Measurements from ENCODE around the gene ATP1B1. TPM values are rescaled to one million over a fixed set of nuclear protein-coding genes. Genes with fewer than 3 reads are reported as not detected.
"Not testable (repeated sequence)": the region's sequence is repeated elsewhere in the genome, so short reads cannot be mapped to it uniquely, and the experiment has no call there.

Gene ATP1B1
- total RNA-seq, 1 donor from 2014 or later = 739 TPM

DNA sequence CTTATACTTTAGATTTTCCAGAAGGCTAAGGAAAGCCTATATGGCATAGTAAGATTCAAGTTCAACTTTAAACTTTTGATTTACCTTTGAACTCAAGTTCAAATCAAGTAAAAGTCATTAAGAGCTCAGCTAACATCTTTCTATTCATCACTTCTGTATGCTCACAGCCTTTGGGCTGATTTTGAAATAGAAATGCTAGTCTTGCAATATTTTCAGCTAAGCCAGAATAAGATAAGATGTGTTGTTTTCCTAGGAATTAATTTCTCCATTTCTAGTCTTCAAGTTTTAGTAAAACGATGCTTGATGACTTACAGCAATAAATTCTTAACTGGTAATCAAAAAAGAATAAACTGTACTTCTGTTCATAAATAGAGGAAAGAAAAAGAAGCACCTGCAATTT is 35.6 kb downstream of the ATP1B1 start:
- DNase-seq (ENCODE audit: low spot score) = no peak

DNA sequence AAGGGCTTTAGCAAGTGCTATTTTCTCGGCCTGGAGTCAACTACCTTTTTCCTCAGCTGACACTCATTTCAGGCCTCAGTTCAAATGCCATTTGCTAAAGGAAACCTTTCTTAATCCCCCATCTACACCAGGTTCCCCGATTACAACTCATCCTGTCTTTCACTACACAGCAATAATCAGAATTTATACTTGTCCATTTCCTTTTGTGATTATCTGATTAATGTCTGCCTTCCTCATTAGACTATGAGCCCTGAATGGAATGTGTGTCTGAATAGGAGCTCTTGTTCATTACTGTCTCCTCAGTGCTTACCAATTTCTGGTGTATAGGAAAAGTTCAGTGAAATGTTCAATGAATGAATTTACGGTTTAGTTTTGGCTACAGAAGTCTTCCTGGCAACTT is 36.9 kb downstream of the ATP1B1 start:
- no peak for DNase-seq (ENCODE audit: low spot score)

DNA sequence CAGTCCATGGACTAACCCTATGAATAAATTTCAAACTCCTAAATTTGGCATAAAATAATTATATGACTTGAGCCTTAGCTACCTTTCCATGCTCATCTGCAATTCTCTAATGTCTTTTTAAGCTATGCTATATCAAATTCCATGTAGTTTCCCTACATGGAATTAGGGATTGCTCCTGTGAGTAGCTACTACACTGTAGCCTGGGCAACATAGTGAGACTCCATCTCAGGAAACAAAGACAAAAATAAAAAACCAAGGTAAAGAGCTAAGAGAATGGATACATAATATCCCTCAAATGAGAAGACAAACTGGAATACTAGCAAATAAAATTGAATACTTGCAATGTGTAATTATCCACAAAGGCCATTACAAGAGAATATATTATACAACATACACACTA is 37.5 kb downstream of the ATP1B1 start:
- DNase-seq (ENCODE audit: low spot score) = no peak

DNA sequence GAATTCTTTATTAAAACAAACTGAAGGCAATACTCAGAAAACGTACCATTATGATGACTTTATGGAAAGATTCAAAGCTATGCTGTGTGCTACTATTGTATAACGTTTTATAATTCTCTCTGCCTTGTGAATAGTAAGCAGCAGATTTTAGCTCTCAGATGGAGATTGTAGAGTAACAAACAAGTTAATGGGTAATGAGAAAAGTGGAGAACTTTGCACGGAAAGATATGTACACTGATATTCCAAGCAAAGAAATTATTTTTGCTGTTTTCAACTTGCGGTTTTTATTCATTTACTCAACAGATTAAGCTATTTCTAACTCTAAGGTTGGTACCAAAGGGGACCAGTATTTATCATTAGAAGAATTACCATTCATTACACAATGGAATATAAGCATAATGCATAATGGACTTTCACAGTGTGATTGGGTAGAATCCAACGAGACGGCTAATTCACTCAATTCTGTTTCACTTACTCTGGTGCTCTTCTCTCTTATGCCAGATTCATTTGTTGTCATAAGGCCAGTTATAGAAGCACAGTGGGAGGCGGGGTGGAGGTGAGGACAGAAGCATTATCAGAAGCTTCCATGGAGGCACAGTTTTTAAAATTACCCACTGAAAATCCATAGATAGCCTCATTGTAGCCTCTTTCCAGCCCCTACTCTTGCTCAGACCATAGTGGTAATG is 38.6 kb downstream of the ATP1B1 start:
- no peak for DNase-seq (ENCODE audit: low spot score)

DNA sequence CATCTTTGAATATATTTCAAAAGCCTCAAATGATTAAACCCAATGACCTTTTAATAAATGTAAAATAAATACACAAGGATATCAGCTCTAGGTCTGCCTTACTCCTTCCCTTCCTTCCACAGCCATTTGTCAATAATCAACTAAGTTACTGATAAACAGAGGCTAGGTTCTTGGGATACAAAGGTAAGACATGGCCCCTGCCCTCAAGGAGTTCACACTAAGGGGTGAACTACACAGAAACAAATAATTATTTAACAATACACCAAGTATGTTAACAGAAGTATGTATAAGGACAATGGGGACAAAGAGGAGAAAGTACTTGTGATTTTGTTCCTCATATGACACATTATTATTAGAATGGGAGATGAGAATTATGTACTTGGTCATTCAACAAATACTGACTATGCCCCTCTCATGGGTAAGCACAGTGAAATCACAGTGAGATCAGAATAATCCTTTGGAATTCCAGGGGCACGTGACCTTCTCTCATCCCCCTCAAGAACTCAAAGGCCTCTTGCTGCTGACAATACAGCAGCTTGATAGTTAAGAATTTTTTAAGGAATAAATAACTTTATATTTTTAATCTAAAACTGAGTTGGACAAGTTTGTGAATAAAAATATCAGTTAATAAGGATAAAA is 40.2 kb downstream of the ATP1B1 start:
- peak; percentile 58 for DNase-seq (ENCODE audit: low spot score)

DNA sequence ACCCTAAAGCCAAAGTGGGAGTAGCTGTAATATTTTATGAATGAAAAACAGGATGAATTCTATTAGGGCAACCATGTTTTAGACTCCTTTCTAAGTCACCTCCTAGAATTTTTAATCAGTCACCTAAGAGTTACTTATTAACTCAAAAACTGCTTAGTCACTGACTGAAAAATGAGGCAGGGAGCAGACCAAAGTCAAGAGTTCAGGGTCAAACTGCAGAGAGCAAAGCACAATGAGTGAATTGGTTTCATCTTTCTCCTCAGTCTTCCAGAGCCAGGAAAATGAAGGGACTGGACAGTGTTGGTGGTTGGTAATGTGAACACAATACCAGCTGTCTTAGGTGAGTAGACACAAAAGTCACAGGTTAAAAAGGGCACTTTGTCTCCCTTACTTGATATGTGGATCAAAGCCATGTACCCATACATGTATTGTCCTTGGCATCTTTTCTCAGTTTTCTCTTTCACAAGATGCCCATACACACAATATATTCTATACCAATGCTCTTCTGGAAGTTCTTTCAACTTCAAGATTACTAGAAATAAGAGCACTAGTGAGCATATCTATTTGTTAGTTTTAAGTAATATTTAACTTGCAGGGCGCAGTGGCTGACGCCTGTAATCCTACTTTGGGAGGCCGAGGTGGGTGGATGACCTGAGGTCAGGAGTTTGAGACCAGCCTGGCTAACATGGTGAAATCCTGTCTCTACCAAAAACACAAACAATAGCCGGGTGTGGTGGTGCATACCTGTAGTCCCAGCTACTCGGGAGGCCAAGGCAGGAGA is 42.2 kb downstream of the ATP1B1 start:
- DNase-seq (ENCODE audit: low spot score) = peak; percentile 52

DNA sequence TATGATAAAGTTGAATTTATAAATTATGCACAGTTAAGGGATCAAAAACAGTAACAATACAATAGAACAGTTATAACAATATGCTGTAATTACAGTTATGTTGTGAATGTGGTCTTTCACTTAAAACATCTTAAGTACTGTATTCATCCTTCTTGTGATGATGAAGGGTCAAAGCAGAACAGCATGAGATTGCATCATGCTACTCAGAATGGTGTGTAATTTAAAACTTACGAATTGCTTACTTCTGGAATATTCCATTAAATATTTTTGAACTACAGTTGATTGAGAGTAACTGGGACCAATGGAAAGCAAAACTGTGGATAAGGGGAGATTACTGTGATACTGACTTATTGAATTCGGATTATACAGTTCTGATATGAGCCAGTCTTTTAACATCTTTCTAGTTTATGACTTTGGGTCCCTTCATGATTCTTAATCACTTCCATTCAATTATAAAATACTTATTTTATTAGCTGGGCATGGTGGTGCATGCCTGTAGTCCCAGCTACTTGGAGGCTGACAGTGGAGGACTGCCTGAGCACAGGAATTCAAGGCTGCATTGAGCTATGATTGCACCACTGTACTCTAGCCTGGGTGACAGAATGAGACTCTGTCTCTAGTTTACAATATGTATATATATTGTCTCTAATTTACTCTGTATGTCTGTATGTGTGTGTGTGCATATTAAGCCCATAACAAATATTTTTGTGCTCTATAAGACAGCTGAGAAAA is 43.2 kb downstream of the ATP1B1 start:
- no peak for DNase-seq (ENCODE audit: low spot score)

DNA sequence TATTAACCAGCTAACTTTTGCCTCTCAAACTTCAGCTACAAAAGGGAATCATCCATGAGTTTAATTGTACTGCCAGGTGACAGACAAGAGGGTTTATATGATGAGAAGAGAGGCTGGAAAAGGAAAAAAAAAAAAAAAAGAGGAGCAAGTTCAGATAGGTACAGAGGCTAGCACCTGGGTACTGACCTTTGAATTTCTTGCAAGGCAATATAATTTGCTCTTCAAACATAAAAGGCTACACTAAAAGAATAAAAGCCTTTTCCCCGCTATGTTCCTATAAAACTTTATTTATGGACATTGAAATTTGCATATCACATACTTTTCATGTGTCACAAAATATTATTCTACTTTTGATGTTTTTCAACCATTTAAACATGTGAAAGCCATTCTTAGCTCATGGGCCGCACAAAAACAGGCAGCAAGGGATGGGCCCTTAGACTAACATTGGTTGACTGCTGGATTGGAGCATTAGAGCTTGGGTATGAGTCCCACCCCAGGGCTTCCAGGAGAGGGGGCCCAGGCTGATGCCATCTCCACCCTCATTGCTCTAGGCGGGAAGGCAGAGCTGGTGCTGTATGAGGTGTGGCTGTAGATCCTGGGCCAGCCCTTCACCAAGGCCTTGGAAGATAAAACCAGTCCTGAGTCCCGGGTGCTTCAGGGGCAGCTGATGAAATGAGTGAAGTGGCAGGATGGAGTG is 44.3 kb downstream of the ATP1B1 start:
- DNase-seq (ENCODE audit: low spot score) = no peak

DNA sequence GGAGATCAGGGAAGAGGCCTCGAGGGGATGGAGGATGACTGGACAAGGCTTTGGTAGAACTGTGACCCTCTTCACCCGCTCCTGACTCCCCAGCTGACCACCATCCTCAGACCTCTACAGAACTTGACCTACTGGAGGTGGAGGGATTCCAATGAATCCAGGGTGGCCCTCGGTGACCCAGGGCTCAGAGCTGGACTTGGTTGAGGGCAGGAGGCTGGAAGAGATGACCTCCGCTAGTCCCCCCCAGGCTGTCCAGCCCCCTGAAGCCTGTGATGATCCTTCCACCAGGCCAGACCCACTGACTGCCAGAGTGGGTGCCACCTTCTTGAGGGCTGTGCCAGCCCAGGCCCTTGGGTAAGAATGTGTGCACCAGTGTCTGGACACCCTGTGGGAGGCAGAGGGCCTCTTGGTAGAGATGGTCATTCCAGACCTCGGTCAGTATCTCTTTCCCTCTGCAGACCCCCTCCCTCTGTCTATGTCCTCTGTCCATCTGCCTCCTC is 44.9 kb downstream of the ATP1B1 start:
- DNase-seq (ENCODE audit: low spot score) = no peak

DNA sequence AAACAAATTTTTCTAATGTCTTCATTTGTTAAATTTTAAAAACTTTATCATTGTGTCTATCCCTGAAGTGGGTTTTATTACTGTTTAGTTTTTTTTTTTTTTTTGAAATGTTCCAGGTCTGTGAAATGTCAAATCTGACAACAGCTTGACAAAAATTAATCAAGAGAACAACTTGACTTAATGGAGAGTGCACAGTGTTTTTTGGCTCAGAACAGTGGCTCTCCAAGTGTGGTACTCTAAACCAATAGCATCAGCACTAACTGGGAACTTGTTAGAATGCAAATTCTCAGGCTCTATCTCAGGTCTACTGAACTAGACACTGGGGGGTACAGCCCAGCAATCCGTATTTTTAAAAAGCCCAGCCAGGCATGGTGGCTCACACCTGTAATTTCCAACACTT is 49.2 kb downstream of the ATP1B1 start:
- no peak for DNase-seq (ENCODE audit: low spot score)

DNA sequence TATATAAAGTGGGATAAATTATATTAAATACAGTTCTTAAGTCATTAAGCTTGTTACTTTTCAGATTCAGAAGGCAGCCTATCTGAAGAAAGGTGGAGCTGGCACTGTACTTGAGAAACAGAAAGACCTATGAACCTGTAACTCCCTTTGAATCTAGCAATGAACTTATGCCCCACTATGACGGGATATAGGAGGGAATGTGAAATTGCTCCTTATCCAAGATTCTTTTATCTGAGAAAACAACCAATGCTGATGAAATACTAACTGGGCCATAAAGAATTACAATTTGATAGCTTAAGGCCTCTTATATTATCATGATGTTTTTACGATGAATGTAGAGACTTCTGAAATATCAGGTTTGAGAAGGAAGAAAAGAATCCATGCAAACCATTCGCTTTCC is 50.1 kb downstream of the ATP1B1 start:
- DNase-seq (ENCODE audit: low spot score) = no peak

DNA sequence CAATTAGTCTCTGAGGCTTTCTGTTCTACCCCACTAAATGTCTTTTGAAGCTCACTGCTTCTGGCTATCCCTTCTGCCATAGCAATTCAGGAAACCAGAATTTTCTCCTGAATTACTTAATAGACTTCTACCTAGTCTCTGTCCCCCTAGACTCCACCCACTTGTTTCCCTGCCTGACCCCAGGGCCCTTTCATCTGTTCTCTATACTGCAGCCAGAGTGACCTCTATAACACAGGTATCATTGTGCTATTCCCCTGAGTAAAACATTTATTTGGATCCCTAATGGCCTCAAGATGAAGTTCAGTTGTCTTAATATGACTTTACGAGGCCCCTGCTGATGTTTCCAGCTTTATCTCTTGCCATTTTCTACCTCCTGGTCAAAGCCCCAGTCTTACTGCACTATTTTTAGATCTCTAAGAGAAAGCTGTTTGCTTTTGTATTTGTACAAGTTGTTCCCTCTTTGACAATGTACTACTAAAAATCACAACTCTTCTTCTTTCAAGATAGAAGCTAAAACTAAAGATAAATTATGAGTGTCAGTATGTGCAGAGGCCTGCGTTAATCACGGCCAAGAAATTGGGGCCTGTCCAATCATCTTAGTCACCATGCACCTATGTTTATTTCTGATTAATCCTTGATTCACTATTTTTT is 54.5 kb downstream of the ATP1B1 start:
- DNase-seq (ENCODE audit: low spot score) = no peak

DNA sequence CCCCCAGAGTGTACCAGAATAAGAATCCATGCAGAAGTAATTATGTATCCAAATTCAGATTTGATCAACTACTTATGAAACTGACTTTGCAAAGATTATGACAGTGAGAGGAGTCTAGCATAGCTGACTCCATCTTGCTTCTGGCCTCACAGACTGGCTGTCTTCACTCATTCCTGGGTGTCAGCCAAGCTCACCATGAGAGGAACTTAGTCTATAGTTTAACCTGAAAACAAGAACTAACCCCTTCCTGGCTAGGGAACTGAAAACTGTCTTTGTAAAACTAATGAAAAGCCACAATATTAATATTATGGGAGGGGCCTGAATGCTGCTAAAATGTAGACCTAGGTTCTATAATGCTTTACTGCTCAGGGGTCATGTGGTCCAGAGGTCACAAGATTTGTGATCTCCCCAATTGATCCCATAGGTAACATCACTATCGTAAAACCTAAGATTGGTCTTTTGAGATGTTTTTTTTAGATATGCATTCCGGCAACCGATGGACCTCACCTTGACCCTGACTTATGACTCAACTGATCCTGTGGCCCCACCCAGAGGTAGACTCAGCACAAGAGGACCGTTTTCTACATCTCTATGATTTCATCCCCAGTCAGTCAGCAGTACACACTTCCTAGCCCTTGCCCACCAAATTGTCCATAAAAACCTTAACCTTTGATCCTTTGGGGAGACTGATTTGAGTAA is 55.2 kb downstream of the ATP1B1 start:
- no peak for DNase-seq (ENCODE audit: low spot score)

DNA sequence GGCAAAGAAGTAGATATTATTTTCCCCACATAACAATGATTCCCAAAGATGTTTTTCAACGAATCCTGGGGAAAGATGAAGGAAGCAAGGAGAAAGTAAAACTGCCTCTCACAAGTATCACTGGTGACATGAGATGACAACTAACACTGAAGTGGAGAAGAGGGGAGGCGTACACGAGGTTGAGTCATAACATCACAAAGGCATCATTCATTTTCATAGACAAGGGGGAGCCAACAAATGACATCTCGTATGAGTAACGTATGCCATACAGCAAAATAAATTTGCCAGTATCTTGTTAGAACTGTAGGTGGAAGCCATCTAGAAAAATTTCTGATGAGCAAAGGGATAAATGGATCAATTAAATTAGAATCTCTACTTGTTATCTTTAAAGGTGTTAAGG is 56.6 kb downstream of the ATP1B1 start:
- DNase-seq (ENCODE audit: low spot score) = no peak

DNA sequence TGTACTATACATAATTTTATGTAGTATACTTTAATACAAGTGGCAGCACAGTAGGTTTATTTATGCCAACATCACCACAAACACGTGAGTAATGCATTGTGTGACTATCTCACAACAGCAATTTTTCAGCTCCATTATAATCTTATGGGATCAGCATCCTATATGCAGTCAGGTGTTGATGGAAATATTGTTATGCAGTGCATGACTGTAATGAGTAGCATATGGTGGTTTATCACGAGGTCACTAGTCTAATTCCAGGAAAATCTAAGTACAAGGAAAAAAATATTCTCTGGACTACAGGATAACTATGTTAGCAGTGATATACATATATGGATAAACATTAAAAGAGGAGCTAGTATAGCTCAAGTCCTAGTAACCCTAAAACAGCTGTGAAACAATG is 69.0 kb downstream of the ATP1B1 start:
- no peak for DNase-seq (ENCODE audit: low spot score)

DNA sequence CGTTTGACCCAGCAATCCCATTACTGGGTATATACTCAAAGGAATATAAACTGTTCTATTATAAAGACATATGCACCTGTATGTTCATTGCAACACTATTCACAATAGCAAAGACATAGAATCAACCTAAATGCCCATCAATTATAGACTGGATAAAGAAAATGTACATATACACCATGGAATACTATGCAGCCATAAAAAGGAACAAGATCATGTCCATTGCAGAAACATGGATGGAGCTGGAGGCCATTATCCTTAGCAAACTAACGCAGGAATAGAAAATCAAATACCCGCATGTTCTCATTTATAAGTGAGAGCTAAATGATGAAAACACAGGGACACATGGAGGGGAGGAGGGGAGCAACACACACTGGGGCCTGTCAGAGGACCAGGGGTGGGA is 72.9 kb downstream of the ATP1B1 start:
- not testable (repeated sequence) for DNase-seq (ENCODE audit: low spot score)

DNA sequence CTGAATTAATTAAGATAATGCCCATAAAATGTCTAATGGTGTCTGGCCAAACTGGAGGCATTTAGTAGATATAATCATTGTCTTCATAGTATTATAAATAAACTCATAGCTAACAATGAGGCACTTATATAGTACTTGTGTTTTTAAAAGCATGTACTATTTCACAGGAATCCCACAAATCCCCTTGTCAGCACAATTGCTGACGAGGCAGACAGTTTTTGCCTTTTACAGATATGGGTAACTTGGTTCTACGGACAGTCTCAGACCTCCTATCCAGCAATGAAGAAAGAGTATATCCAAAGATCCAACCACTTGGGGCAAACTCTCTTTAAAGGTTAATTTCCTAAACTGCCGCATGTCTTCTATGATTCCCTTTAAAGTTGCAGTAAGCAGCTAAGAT is 73.7 kb downstream of the ATP1B1 start:
- DNase-seq (ENCODE audit: low spot score) = no peak

Data from mucosa of gallbladder (tissue), 1 donor.